ENCODE measurements around the gene LAIR2. TPM values are rescaled to one million over a fixed set of nuclear protein-coding genes. Genes with fewer than 3 reads are reported as not detected.

The LAIR2 gene
- total and polyA plus RNA-seq, 12 donors = 0.91 to 1.4 TPM; not detected in 10

DNA sequence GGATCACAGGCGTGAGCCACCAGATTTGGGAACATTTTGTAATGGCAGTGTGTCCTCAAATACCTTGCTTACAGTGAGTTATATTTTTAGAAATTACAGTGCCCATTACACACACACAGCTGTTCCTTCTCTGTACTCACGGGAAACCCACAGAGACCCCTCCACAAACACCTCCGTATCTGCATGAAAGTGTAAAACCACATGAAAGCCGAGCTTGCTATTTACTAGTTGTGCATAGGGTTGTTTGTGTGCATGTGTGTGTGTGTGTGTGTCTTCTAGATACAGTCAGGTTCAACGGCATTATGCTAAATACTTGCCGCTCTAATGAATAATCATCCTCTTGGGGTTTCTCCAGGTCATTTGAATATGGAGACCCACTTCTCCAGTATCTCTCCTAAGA is 48.7 kb downstream of the LAIR2 start:
- H3K4me1 ChIP-seq (replicated peaks in 1 of 2) = no peaks in the 10 kb centered on the region
- DNase-seq = no peak
- TF ChIP-seq, protein P1, sequence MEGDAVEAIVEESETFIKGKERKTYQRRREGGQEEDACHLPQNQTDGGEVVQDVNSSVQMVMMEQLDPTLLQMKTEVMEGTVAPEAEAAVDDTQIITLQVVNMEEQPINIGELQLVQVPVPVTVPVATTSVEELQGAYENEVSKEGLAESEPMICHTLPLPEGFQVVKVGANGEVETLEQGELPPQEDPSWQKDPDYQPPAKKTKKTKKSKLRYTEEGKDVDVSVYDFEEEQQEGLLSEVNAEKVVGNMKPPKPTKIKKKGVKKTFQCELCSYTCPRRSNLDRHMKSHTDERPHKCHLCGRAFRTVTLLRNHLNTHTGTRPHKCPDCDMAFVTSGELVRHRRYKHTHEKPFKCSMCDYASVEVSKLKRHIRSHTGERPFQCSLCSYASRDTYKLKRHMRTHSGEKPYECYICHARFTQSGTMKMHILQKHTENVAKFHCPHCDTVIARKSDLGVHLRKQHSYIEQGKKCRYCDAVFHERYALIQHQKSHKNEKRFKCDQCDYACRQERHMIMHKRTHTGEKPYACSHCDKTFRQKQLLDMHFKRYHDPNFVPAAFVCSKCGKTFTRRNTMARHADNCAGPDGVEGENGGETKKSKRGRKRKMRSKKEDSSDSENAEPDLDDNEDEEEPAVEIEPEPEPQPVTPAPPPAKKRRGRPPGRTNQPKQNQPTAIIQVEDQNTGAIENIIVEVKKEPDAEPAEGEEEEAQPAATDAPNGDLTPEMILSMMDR (IDR thresholded peaks at IDR 0.05) = no peak
- no peak for TF ChIP-seq POLR2A (IDR thresholded peaks at IDR 0.05)
- WGBS, 4 donors = 78 to 86% (median 83%) methylated on average over 6 of the region's 6 CpGs
- H3K27me3 ChIP-seq = no peaks in the 10 kb centered on the region
- intact Hi-C loops (cut with DNase I) = no loop called here
- H3K27ac ChIP-seq = no peak overlapping the region
- H3K9me3 ChIP-seq (replicated peaks in 1 of 3) = no peaks in the 10 kb centered on the region
- no peak overlapping the region for H3K4me3 ChIP-seq
- no peaks in the 10 kb centered on the region for H3K36me3 ChIP-seq (replicated peaks in 1 of 2)

DNA sequence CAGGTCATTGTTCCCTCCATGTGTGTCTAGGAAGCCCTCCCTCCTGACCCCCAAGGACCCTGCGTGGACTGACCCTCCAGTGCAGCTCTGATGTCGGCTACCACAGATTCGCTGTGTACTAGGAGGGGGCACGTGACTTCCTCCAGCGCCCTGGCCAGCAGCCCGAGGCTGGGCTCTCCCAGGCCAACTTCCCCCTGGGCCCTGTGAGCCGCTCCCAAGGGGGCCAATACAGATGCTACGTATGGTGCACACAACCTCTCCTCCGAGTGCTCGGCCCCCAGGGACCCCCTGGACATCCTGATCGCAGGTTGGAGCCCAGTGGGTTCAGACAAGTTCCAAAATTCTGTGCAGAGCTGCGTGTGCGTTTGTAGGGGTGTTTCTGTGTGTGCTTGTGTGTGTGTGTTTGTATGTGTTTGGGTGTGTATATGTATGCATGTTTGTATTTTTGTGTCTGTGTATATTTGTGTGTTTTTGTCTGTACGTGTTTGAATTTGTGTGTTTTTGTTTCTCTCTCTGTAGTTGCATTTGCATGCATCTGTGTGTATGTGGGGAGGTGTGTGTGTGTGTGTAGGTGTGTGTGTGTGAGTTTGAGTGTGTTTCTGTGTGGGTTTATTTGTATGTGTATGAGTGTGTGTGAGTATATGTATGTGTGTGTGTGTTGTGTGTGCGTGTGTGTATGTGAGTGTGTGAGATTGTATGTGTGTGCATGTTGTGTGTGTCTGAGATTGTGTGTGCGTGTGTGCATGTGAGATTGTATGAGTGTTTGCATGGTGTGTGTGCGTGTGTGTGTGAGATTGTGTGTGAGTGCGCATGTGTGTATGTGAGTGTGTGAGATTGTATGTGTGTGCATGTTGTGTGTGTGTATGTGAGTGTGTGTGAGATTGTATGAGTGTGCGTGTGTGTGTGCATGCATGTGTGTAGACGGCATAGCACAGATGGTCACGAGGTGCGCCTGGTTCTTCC is 49.6 kb downstream of the LAIR2 start:
- no peaks in the 10 kb centered on the region for H3K4me1 ChIP-seq (replicated peaks in 1 of 2)
- TF ChIP-seq, protein P1 (IDR thresholded peaks at IDR 0.05) = no peak
- no peak for TF ChIP-seq POLR2A (IDR thresholded peaks at IDR 0.05)
- WGBS, 4 donors = 71 to 77% (median 74%) methylated on average over 15 to 22 of the region's 22 CpGs
- DNase-seq = peak in 5 of 7 donors; percentile 24 to 42 (median 30)
- H3K4me3 ChIP-seq = no peak overlapping the region
- no peaks in the 10 kb centered on the region for H3K27me3 ChIP-seq
- H3K27ac ChIP-seq = no peak overlapping the region
- no peaks in the 10 kb centered on the region for H3K9me3 ChIP-seq (replicated peaks in 1 of 3)
- intact Hi-C loops (cut with DNase I) = no loop called here
- no peaks in the 10 kb centered on the region for H3K36me3 ChIP-seq (replicated peaks in 1 of 2)

DNA sequence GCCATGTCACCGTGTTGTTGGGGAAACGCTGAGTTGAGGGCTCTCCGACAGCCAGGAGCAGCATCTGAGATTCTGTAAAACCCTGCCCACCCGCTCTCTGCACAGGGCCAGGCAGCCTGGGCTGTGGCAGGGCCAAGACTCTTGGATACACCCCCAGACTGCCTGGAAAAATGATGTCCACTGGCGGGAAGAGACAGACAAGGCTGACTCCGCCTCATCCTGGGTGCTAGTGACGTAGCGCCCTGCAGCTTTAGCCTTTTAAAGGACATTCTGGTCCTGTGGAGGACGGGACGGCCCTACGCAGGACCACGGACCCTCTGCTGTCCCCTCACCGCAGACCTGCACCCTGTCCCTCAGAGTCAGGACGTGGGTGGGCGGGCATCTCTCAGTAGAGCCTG is 50.3 kb downstream of the LAIR2 start:
- no peak for DNase-seq
- Histone ChIP-seq H3K27me3 (no peaks in the 10 kb centered on the region), H3K4me3 (no peak overlapping the region), H3K9me3 (replicated peaks in 1 of 3) (no peaks in the 10 kb centered on the region), H3K4me1 (replicated peaks in 1 of 2) (no peaks in the 10 kb centered on the region), H3K36me3 (replicated peaks in 1 of 2) (no peaks in the 10 kb centered on the region), H3K27ac (no peak overlapping the region)
- intact Hi-C loops (cut with DNase I) = no loop called here
- WGBS, 4 donors = 66 to 92% (median 81%) methylated on average over 5 to 15 of the region's 15 CpGs
- TF ChIP-seq, protein P1 (IDR thresholded peaks at IDR 0.05) = no peak
- no peak for TF ChIP-seq POLR2A (IDR thresholded peaks at IDR 0.05)

DNA sequence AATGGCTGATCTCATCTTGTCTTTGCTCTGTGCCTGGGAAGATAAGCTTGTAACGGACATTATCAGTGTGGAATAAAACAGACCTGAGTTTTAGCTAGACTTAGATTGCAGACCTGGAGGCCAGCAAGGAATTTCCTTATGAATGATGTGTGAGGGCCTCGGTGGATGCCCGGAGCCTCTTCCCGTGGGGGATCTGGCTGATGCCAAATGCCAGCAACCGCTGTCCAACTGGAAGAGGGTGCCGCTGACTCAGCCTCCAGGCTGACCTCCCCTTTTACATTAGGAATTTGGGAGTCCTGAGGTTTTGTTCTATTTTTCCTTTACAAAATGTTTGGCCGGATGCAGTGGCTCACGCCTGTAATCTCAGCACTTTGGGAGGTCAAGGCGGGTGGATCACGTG is 51.4 kb downstream of the LAIR2 start:
- TF ChIP-seq, protein P1 (IDR thresholded peaks at IDR 0.05) = no peak
- intact Hi-C loops (cut with DNase I) = no loop called here
- 59 to 82% (median 81%) methylated on average over 7 to 10 of the region's 10 CpGs for WGBS, 4 donors

More for the DNA sequence above, 51.4 kb downstream of the LAIR2 start:
- Histone ChIP-seq H3K36me3 (replicated peaks in 1 of 2) (no peaks in the 10 kb centered on the region), H3K27ac (no peak overlapping the region), H3K4me1 (replicated peaks in 1 of 2) (no peaks in the 10 kb centered on the region), H3K4me3 (no peak overlapping the region), H3K9me3 (replicated peaks in 1 of 3) (no peaks in the 10 kb centered on the region), H3K27me3 (no peaks in the 10 kb centered on the region)
- DNase-seq = no peak
